Smooth muscle cell (in vitro differentiated cells): ENCODE measurements around the gene GRAMD1B. TPM values are rescaled to one million over a fixed set of nuclear protein-coding genes. Genes with fewer than 3 reads are reported as not detected.

ENCODE experiments used
- DNase-seq: peaks from one replicate; lab custom pipeline; 2025; ENCODE audit not compliant: unreplicated experiment; lab: John Stamatoyannopoulos, UW
- H2AFZ ChIP-seq: fragments of 200-600 bp; sonication (generic); 2 replicates; pipeline ENCODE4 v1.6.0; 2016; ENCODE audit warnings: antibody characterized with exemption, low read depth, mild to moderate bottlenecking
- H3F3A ChIP-seq: fragments of 200-600 bp; sonication (generic); 2 replicates; pipeline ENCODE4 v1.6.0; 2017; ENCODE audit warnings: antibody characterized with exemption, low read depth
- H3K27ac ChIP-seq: fragments of 200-600 bp; sonication (generic); 2 replicates; pipeline ENCODE4 v1.5.1; 2016; ENCODE audit warnings: low read depth, mild to moderate bottlenecking
- H3K27me3 ChIP-seq: fragments of 200-600 bp; sonication (generic); 2 replicates; pipeline ENCODE4 v1.6.1; 2016; ENCODE audit warnings: low read depth, mild to moderate bottlenecking
- H3K36me3 ChIP-seq: fragments of 200-600 bp; sonication (generic); 2 replicates; pipeline ENCODE4 v1.5.1; 2016; ENCODE audit warnings: low read depth
- H3K4me1 ChIP-seq: fragments of 200-600 bp; sonication (generic); 2 replicates; pipeline ENCODE4 v1.5.1; 2016; ENCODE audit warnings: low read depth
- H3K4me2 ChIP-seq: fragments of 200-600 bp; sonication (generic); 2 replicates; pipeline ENCODE4 v1.6.0; 2016; ENCODE audit warnings: mild to moderate bottlenecking
- H3K4me3 ChIP-seq: fragments of 200-600 bp; sonication (generic); 2 replicates; pipeline ENCODE4 v1.5.1; 2016; ENCODE audit warnings: mild to moderate bottlenecking
- H3K79me2 ChIP-seq: fragments of 200-600 bp; sonication (generic); 2 replicates; pipeline ENCODE4 v1.6.0; 2016; ENCODE audit warnings: low read depth, mild to moderate bottlenecking
- H3K9ac ChIP-seq: fragments of 200-600 bp; sonication (generic); 2 replicates; pipeline ENCODE4 v1.6.0; 2016; ENCODE audit warnings: low read depth
- H3K9me3 ChIP-seq: fragments of 200-600 bp; sonication (generic); replicated peaks from 2 replicates; pipeline ENCODE4 v1.5.1; 2016; ENCODE audit warnings: low read depth
- H4K20me1 ChIP-seq: fragments of 200-600 bp; sonication (generic); 2 replicates; pipeline ENCODE4 v1.6.0; 2016; ENCODE audit warnings: low read depth
- WGBS: methylation state at CpG from one replicate; pipeline ENCODE4 v1.1.7; 2016; ENCODE audit warnings: low lambda C conversion rate; 5-methylcytosine and 5-hydroxymethylcytosine counted together
- polyA plus RNA-seq: library from polyadenylated mRNA; unstranded; fragments of >200 nt; fragmentation: Nextera tagmentation; extraction: Ambion mirVana; gene quantifications from 2 replicates; pipeline ENCODE4 v1.2.1, GENCODE V29; 2016
- total RNA-seq: library from RNA; depleted of rRNA; stranded (reverse); fragments of >200 nt; gene quantifications from 2 replicates; pipeline ENCODE4 v1.2.3, GENCODE V29; 2014
- TF ChIP-seq, protein P1 (sequence below): fragments of 200-600 bp; sonication (generic); IDR thresholded peaks from 2 replicates; pipeline ENCODE4 v1.5.1; 2017; ENCODE audit warnings: borderline replicate concordance, mild to moderate bottlenecking, antibody characterized with exemption; ENCODE audit not compliant: insufficient read depth, poor library complexity, severe bottlenecking

GRAMD1B gene
- total and polyA plus RNA-seq, 2 experiments from 2014 or later: 2.4 to 3.4 TPM

DNA sequence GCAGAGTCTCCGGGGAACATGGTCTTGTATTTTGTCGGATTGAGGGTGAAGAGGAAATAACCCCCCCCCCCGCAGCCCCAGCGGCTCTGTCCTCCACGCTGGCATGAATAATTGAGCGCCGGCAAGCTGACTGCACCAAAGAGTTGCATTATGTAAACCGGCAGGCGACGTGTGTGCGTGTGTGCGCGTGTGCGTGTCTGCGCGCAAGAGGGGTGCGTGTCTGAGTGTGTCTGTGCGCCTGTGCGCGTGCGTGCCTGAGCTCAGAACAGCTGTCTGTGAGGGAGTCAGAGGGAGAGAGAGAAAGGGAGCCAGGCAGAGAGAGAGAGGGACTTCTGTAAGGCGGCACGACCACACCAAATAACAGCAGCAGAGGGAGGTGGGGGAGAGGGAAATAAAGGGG is 129.9 kb downstream of the GRAMD1B start:
- no peaks in the 10 kb centered on the region for H3K79me2 ChIP-seq
- no peak overlapping the region for H3K9ac ChIP-seq
- DNase-seq: no peak
- no peaks in the 10 kb centered on the region for H4K20me1 ChIP-seq
- H3K4me2 ChIP-seq: peak overlapping the region; percentile 79
- H3K4me1 ChIP-seq: peaks cover 22% of the 10 kb centered on the region
- H3F3A ChIP-seq: no peaks in the 10 kb centered on the region
- 35% methylated on average over 23 of the region's 23 CpGs for WGBS
- no peaks in the 10 kb centered on the region for H3K9me3 ChIP-seq
- H3K4me3 ChIP-seq: peak overlapping the region; percentile 31
- TF ChIP-seq, protein P1, sequence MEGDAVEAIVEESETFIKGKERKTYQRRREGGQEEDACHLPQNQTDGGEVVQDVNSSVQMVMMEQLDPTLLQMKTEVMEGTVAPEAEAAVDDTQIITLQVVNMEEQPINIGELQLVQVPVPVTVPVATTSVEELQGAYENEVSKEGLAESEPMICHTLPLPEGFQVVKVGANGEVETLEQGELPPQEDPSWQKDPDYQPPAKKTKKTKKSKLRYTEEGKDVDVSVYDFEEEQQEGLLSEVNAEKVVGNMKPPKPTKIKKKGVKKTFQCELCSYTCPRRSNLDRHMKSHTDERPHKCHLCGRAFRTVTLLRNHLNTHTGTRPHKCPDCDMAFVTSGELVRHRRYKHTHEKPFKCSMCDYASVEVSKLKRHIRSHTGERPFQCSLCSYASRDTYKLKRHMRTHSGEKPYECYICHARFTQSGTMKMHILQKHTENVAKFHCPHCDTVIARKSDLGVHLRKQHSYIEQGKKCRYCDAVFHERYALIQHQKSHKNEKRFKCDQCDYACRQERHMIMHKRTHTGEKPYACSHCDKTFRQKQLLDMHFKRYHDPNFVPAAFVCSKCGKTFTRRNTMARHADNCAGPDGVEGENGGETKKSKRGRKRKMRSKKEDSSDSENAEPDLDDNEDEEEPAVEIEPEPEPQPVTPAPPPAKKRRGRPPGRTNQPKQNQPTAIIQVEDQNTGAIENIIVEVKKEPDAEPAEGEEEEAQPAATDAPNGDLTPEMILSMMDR: no peak
- H3K27ac ChIP-seq: no peak overlapping the region
- H3K27me3 ChIP-seq: no peaks in the 10 kb centered on the region
- no peaks in the 10 kb centered on the region for H3K36me3 ChIP-seq
- H2AFZ ChIP-seq: no peak overlapping the region

DNA sequence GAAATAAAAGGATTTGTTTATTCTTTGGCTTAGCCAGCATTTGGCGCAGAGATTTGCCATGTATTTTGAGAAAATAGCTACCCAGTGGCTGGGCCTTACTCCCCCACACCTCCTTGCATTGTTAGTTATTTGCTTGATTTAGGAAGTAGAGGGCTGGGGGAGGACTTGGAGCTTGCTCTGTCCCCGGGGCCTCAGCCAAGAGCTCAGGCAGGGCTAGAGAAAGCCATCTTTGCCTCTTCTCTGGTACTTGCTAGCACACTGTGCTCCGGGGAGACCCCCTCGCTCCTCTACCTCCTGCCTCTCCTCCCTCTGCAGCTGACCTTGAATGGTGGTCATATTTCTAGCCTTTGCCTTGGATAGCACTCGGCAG is 131.3 kb downstream of the GRAMD1B start:
- no peaks in the 10 kb centered on the region for H4K20me1 ChIP-seq
- 88% methylated on average over 5 of the region's 5 CpGs for WGBS
- H3K9me3 ChIP-seq: no peaks in the 10 kb centered on the region
- no peak overlapping the region for H3K4me3 ChIP-seq
- H3K79me2 ChIP-seq: no peaks in the 10 kb centered on the region
- H2AFZ ChIP-seq: no peak overlapping the region
- no peak overlapping the region for H3K27ac ChIP-seq
- no peaks in the 10 kb centered on the region for H3K27me3 ChIP-seq
- peaks cover 31% of the 10 kb centered on the region for H3K4me1 ChIP-seq
- no peak overlapping the region for H3K4me2 ChIP-seq
- no peaks in the 10 kb centered on the region for H3F3A ChIP-seq
- H3K36me3 ChIP-seq: no peaks in the 10 kb centered on the region
- DNase-seq: no peak
- no peak overlapping the region for H3K9ac ChIP-seq
- TF ChIP-seq, protein P1: no peak

DNA sequence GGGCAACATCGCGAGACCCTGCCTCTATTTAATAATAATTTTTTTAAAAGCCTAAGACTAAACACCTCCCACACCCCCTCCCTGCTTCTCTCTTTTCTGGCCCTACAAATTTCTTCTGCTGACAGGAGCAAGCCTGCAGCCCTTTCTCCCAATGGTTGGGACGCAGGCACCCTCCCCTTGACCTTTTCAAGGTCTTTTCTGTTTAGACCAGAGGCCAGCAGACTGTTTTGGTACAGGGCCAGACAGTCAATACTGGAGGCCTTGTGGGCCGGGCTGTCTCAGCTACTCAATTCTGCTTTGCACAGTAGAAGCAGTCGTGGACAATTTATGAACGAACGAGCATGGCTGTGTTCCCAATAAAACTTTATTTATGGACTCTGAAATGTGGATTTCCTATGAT is 132.1 kb downstream of the GRAMD1B start:
- Histone ChIP-seq H3K36me3 (no peaks in the 10 kb centered on the region), H3K9me3 (no peaks in the 10 kb centered on the region), H3K4me3 (no peak overlapping the region), H3K27ac (no peak overlapping the region), H3K9ac (no peak overlapping the region), H4K20me1 (no peaks in the 10 kb centered on the region), H2AFZ (no peak overlapping the region), H3F3A (no peaks in the 10 kb centered on the region), H3K79me2 (no peaks in the 10 kb centered on the region), H3K4me2 (no peak overlapping the region), H3K27me3 (no peaks in the 10 kb centered on the region), H3K4me1 (peaks cover 31% of the 10 kb centered on the region)
- TF ChIP-seq, protein P1: no peak
- 70% methylated on average over 7 of the region's 7 CpGs for WGBS
- no peak for DNase-seq

DNA sequence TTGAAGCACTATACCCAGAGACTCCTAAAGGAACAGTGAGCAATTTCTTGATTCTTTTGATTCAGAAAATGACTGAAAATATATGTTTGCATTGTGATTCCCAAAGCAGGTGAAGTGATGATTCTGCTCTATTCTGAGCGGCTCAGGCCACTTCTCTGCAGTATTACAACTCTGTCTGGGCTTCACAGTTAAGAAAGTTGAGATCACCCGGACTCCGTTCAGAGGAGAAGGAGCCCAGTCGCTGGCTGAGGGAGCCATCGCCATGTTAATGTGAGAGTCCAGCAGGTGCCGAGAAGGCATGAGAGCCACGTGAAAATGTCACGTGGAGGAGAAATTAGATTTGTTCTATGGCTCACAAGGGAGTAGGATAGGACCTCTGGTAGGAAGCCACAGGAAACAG is 132.8 kb downstream of the GRAMD1B start:
- no peaks in the 10 kb centered on the region for H4K20me1 ChIP-seq
- no peak overlapping the region for H3K4me2 ChIP-seq
- WGBS: 93% methylated on average over 8 of the region's 8 CpGs
- H3K9me3 ChIP-seq: no peaks in the 10 kb centered on the region
- H3K36me3 ChIP-seq: no peaks in the 10 kb centered on the region
- no peaks in the 10 kb centered on the region for H3F3A ChIP-seq
- H2AFZ ChIP-seq: no peak overlapping the region
- no peak for DNase-seq
- TF ChIP-seq, protein P1: no peak
- no peak overlapping the region for H3K27ac ChIP-seq
- no peak overlapping the region for H3K9ac ChIP-seq
- no peak overlapping the region for H3K4me3 ChIP-seq
- peaks cover 31% of the 10 kb centered on the region for H3K4me1 ChIP-seq
- H3K79me2 ChIP-seq: no peaks in the 10 kb centered on the region
- no peaks in the 10 kb centered on the region for H3K27me3 ChIP-seq
